K562 (cell line): ENCODE measurements around the gene OOSP3.

Experiments
- HDGF ChIP-seq: fragments of 450-650 bp; IDR thresholded peaks from 2 replicates; pipeline ENCODE4 v1.6.1; 2016
- JUND ChIP-seq, 2 experiments: IDR thresholded peaks; 2 replicates in 1 of 2; 3 replicates in 1 of 2; pipeline ENCODE4 v1.6.1; 2011; ENCODE audit warnings: borderline replicate concordance in 2 of 2, low read depth in 2 of 2, low read length in 2 of 2, improper control_type of control experiment in 1 of 2, missing biosample characterization in 1 of 2, missing genetic modification characterization in 1 of 2, missing genetic modification reagents in 1 of 2
- POLR2AphosphoS5 ChIP-seq: IDR thresholded peaks from 2 replicates; pipeline ENCODE4 v1.6.1; 2011; ENCODE audit warnings: mild to moderate bottlenecking, low read depth, low read length, moderate library complexity; ENCODE audit not compliant: control insufficient read depth, insufficient read depth
- RNF2 ChIP-seq: sonication (generic); IDR thresholded peaks from 2 replicates; pipeline ENCODE4 v1.6.1; 2016
- ZNF263 ChIP-seq: sonication (generic); formaldehyde crosslinking; IDR thresholded peaks from 2 replicates; pipeline ENCODE4 v1.8.0; 2022; ENCODE audit warnings: mild to moderate bottlenecking, missing genetic modification reagents, borderline replicate concordance
- TF ChIP-seq, protein P1 (sequence below), 3 experiments: IDR thresholded peaks in 2 of 3; conservative IDR thresholded peaks in 1 of 3; 2 replicates each; pipeline ENCODE4 v1.5.1; 2011 to 2012; ENCODE audit warnings: low read length in 3 of 3, mild to moderate bottlenecking in 3 of 3, control low read depth in 2 of 3, improper control_type of control experiment in 1 of 3, inconsistent platforms in 1 of 3, low read depth in 1 of 3, mixed read lengths in 1 of 3, moderate library complexity in 1 of 3; ENCODE audit not compliant: insufficient read depth in 2 of 3
- TF ChIP-seq, protein P2 (sequence below): fragments of 450-650 bp; formaldehyde crosslinking; IDR thresholded peaks from 2 replicates; pipeline ENCODE4 v1.4.0; 2020; ENCODE audit warnings: mild to moderate bottlenecking, moderate library complexity

DNA sequence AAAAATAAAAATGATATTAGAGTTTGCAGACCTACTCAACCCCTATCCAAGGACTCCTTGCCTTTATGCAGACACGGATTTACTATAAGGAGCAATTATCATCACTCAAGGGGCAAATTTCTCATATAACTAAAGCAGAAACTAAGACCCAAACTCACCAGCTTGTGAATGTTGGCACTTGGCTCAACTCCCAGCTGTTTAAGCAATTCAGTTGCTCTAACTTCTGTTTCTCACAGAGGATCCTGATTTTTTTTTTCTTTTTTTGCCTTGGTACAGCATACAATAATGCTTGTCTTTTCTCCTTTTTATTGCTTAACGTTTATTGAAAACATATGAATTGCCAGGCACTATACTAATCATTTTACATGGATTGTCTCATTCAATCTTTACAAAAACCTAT lies 23.7 kb upstream of the OOSP3 start:
- TF ChIP-seq POLR2AphosphoS5 (no peak), HDGF (no peak), JUND (IDR thresholded peaks at IDR 0.05; ENCODE audit: borderline replicate concordance, low read depth, low read length) (no peak), JUND (tag; IDR thresholded peaks at IDR 0.05; ENCODE audit: borderline replicate concordance, low read depth, low read length) (no peak), RNF2 (no peak), ZNF263 (CRISPR knock-in tag) (no peak)
- TF ChIP-seq, protein P1, sequence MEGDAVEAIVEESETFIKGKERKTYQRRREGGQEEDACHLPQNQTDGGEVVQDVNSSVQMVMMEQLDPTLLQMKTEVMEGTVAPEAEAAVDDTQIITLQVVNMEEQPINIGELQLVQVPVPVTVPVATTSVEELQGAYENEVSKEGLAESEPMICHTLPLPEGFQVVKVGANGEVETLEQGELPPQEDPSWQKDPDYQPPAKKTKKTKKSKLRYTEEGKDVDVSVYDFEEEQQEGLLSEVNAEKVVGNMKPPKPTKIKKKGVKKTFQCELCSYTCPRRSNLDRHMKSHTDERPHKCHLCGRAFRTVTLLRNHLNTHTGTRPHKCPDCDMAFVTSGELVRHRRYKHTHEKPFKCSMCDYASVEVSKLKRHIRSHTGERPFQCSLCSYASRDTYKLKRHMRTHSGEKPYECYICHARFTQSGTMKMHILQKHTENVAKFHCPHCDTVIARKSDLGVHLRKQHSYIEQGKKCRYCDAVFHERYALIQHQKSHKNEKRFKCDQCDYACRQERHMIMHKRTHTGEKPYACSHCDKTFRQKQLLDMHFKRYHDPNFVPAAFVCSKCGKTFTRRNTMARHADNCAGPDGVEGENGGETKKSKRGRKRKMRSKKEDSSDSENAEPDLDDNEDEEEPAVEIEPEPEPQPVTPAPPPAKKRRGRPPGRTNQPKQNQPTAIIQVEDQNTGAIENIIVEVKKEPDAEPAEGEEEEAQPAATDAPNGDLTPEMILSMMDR (IDR thresholded peaks at IDR 0.05 in 2 of 3, conservative IDR thresholded peaks at IDR 0.05 in 1 of 3; ENCODE audit: insufficient read depth in 2 of 3, low read depth in 1 of 3, low read length in 3 of 3), result no peak
- TF ChIP-seq, protein P2, sequence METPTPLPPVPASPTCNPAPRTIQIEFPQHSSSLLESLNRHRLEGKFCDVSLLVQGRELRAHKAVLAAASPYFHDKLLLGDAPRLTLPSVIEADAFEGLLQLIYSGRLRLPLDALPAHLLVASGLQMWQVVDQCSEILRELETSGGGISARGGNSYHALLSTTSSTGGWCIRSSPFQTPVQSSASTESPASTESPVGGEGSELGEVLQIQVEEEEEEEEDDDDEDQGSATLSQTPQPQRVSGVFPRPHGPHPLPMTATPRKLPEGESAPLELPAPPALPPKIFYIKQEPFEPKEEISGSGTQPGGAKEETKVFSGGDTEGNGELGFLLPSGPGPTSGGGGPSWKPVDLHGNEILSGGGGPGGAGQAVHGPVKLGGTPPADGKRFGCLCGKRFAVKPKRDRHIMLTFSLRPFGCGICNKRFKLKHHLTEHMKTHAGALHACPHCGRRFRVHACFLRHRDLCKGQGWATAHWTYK (CRISPR knock-in tag), result no peak
